GM12874 (cell line): ENCODE measurements around the gene DNAJA1.

Source experiments
- TF ChIP-seq, protein P1 (sequence below): IDR thresholded peaks from 2 replicates; pipeline ENCODE4 v1.5.1; 2011; ENCODE audit warnings: low read depth, mild to moderate bottlenecking, control low read depth, low read length, moderate library complexity; ENCODE audit not compliant: insufficient read depth

The DNAJA1 gene

DNA sequence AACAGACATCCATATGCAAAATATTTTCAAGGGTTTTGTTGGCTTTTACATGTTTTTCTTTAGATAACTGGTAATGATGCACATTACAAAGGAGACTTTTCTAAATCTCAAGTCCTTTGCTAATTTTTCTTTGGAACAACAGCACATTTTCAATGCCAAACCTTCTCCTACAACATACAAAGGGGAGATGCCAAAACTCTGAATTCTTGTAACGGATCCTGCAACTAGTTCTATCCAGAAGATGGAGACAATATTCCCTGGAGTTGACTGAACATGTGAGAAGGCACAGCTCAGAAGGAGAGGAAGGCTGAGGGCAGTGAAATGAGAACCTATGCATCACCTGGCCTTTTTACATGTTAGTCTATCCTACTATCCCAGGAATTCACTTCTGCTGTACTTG lies 21.0 kb downstream of the DNAJA1 start:
- TF ChIP-seq, protein P1, sequence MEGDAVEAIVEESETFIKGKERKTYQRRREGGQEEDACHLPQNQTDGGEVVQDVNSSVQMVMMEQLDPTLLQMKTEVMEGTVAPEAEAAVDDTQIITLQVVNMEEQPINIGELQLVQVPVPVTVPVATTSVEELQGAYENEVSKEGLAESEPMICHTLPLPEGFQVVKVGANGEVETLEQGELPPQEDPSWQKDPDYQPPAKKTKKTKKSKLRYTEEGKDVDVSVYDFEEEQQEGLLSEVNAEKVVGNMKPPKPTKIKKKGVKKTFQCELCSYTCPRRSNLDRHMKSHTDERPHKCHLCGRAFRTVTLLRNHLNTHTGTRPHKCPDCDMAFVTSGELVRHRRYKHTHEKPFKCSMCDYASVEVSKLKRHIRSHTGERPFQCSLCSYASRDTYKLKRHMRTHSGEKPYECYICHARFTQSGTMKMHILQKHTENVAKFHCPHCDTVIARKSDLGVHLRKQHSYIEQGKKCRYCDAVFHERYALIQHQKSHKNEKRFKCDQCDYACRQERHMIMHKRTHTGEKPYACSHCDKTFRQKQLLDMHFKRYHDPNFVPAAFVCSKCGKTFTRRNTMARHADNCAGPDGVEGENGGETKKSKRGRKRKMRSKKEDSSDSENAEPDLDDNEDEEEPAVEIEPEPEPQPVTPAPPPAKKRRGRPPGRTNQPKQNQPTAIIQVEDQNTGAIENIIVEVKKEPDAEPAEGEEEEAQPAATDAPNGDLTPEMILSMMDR, result no peak

- TF ChIP-seq, protein P1, result no peak
Observed at GRCh38 chr9:33048054-33048465, 23.0 kb downstream of the DNAJA1 start.

GRCh38 chr9:33049680-33050361 lies 24.7 kb downstream of the DNAJA1 start:
- TF ChIP-seq, protein P1, result no peak

GRCh38 chr9:33051144-33051543 lies 26.1 kb downstream of the DNAJA1 start:
- TF ChIP-seq, protein P1, result no peak

GRCh38 chr9:33065157-33066076 lies 40.3 kb downstream of the DNAJA1 start:
- TF ChIP-seq, protein P1, result no peak

DNA sequence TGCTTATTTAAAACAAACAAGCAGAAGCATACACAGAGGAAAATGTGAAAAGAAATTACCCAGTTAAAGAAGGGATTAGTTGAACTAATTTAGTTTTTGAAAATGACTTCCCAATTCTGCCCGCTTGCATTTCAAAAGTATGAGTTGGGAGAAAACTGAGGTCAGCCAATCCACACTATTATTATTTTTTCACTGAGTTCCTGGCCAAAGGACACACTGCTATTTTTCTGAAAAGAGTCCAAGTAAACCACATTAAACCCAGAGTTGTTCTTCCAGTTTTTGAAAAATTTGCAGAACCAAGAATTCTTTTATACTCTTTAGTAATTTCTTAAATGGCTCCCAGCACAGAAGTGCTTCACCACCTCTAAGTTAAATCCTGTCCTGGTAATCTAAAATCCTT lies 43.9 kb downstream of the DNAJA1 start:
- TF ChIP-seq, protein P1, result no peak

- TF ChIP-seq, protein P1, result no peak
Observed at GRCh38 chr9:33076046-33077004, 51.3 kb downstream of the DNAJA1 start, which contains the start of gene SMU1. SMU1 (minus strand) TSS chr9:33076674; CDS start chr9:33076608, 66 bp downstream.
